Parietal lobe (tissue), 1 donor: Measurements from ENCODE around the gene STXBP6. TPM values are rescaled to one million over a fixed set of nuclear protein-coding genes. Genes with fewer than 3 reads are reported as not detected.

Source experiments
- total RNA-seq: library from RNA; depleted of rRNA; stranded (reverse); fragments of >200 nt; gene quantifications from one replicate; pipeline ENCODE4 v1.2.3, GENCODE V29; 2014

The STXBP6 gene
- total RNA-seq, result 13.8 TPM

GRCh38 chr14:25049568-25050268 is at the start of gene STXBP6:
Gene STXBP6, minus strand, starts transcription at chr14:25050147. Its CDS starts 75,329 bp downstream, at chr14:24974818.

